ENCODE data around the gene VSIR. TPM values are rescaled to one million over a fixed set of nuclear protein-coding genes. Genes with fewer than 3 reads are reported as not detected.

The VSIR gene
- total RNA-seq, 4 donors from 2014 or later: 34.7 to 83.6 (median 61.6) TPM

GRCh38 chr10:71708301-71708703 is 65.0 kb downstream of the VSIR start:
- TF ChIP-seq, protein P1, sequence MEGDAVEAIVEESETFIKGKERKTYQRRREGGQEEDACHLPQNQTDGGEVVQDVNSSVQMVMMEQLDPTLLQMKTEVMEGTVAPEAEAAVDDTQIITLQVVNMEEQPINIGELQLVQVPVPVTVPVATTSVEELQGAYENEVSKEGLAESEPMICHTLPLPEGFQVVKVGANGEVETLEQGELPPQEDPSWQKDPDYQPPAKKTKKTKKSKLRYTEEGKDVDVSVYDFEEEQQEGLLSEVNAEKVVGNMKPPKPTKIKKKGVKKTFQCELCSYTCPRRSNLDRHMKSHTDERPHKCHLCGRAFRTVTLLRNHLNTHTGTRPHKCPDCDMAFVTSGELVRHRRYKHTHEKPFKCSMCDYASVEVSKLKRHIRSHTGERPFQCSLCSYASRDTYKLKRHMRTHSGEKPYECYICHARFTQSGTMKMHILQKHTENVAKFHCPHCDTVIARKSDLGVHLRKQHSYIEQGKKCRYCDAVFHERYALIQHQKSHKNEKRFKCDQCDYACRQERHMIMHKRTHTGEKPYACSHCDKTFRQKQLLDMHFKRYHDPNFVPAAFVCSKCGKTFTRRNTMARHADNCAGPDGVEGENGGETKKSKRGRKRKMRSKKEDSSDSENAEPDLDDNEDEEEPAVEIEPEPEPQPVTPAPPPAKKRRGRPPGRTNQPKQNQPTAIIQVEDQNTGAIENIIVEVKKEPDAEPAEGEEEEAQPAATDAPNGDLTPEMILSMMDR (IDR thresholded peaks at IDR 0.05): peak in 3 of 4 experiments; percentile 80 to 91 (median 81)
- TF ChIP-seq EP300 (IDR thresholded peaks at IDR 0.05): no peak
- ATAC-seq: no peak
- Histone ChIP-seq H3K36me3 (no peaks in the 10 kb centered on the region), H3K27me3 (no peaks in the 10 kb centered on the region), H3K4me3 (no peak overlapping the region), H3K27ac (no peak overlapping the region), H3K9me3 (no peaks in the 10 kb centered on the region), H3K4me1 (peaks cover 0 to 28% (median 9%) of the 10 kb centered on the region in 3 donors)
- WGBS, 2 donors (ENCODE audit: low coverage in 1 of 2): 0% methylated on average over 1 to 2 of the region's 10 CpGs

GRCh38 chr10:71707240-71707789 is 66.0 kb downstream of the VSIR start:
- ATAC-seq: no peak
- no peak overlapping the region for H3K4me3 ChIP-seq
- no peak for TF ChIP-seq POLR2A (IDR thresholded peaks at IDR 0.05)
- TF ChIP-seq POLR2AphosphoS5 (IDR thresholded peaks at IDR 0.05): no peak
- peaks cover 0 to 18% (median 0%) of the 10 kb centered on the region in 3 donors for H3K4me1 ChIP-seq
- H3K27ac ChIP-seq: no peak overlapping the region
- no peaks in the 10 kb centered on the region for H3K27me3 ChIP-seq
- H3K9me3 ChIP-seq: no peaks in the 10 kb centered on the region
- no peaks in the 10 kb centered on the region for H3K36me3 ChIP-seq
- 92% methylated on average over 2 of the region's 5 CpGs; no CpG with 5 or more reads in 1 of the 2 donors for WGBS, 2 donors (ENCODE audit: low coverage in 1 of 2)

DNA sequence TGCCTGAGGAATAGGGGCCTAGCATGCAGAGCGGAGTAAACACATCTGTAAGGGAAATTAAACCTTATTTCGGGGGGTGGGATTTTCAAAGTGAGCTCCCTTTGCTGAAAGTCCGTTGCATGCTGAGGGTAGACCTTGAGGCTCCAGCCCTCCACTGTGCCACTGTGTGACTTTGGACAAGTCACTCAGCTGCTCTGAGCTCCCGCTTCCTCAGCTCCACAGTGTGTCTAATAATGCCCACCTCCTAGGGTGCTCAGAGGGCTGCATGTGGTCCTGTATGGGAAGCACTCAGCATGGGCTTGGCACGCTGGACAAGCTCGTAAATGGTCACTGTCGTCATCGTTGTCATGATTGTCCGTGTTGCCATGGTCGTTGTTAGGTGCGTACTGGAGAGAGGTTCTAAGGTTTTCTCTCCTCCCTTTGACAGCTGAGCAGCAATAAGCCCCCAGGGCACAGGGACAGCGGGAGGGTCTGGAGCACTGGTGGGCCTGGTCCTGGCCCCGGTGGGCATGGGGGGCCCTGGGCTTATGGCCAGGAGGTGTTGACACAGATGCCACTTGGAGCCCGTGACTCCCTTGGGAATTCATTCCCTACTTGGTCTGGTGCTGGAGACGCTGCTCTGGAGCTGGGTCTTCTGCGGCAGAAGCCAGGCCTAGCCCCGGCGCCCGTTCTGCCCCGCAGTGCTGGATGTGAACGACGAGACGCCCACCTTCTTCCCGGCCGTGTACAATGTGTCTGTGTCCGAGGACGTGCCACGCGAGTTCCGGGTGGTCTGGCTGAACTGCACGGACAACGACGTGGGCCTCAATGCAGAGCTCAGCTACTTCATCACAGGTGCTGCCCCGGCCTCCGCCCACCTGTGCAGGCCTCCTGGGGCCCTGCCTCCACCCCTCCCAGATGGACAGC is 66.9 kb downstream of the VSIR start:
- Histone ChIP-seq H3K4me1 (peaks cover 0 to 15% (median 0%) of the 10 kb centered on the region in 3 donors), H3K9me3 (no peaks in the 10 kb centered on the region), H3K27ac (no peak overlapping the region), H3K27me3 (no peaks in the 10 kb centered on the region), H3K4me3 (no peak overlapping the region), H3K36me3 (no peaks in the 10 kb centered on the region)
- 89 to 91% methylated on average over 7 to 8 of the region's 35 CpGs for WGBS, 2 donors (ENCODE audit: low coverage in 1 of 2)
- TF ChIP-seq POLR2A (IDR thresholded peaks at IDR 0.05) (no peak), POLR2AphosphoS5 (IDR thresholded peaks at IDR 0.05) (no peak), EP300 (IDR thresholded peaks at IDR 0.05) (no peak)
- TF ChIP-seq, protein P1 (IDR thresholded peaks at IDR 0.05): no peak
- no peak for ATAC-seq

DNA sequence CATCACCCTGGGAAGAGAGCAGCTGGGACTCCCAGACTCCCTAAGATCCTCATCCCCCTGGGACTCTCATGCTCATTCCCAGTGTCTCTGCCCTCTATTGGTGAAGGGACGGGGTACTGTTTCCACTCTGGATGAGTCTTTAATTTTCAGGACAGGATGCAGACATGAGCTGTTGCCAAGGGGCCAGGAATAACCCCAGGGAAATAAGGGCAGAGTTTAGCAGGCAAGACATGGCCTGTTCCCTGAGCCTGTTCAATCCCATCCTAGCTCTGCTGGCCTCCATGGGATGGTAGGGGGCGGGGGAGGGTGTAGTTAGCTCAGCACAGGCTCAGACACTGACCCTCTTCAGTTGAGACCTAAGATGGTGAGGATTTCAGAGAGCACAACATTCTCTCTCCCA is 67.7 kb downstream of the VSIR start:
- Histone ChIP-seq H3K9me3 (no peaks in the 10 kb centered on the region), H3K36me3 (no peaks in the 10 kb centered on the region), H3K27ac (no peak overlapping the region), H3K4me1 (peaks cover 0 to 23% (median 0%) of the 10 kb centered on the region in 3 donors), H3K27me3 (no peaks in the 10 kb centered on the region), H3K4me3 (no peak overlapping the region)
- TF ChIP-seq POLR2A (IDR thresholded peaks at IDR 0.05) (no peak), POLR2AphosphoS5 (IDR thresholded peaks at IDR 0.05) (no peak), EP300 (IDR thresholded peaks at IDR 0.05) (no peak)
- TF ChIP-seq, protein P1 (IDR thresholded peaks at IDR 0.05): no peak
- no CpG with 5 or more reads among the region's 2 CpGs for WGBS, 2 donors (ENCODE audit: low coverage in 1 of 2)
- no peak for ATAC-seq

GRCh38 chr10:71704816-71705215 is 68.5 kb downstream of the VSIR start:
- ATAC-seq: no peak
- Histone ChIP-seq H3K4me1 (peaks cover 0 to 27% (median 0%) of the 10 kb centered on the region in 3 donors), H3K9me3 (no peaks in the 10 kb centered on the region), H3K27ac (no peak overlapping the region), H3K27me3 (no peaks in the 10 kb centered on the region), H3K4me3 (no peak overlapping the region), H3K36me3 (no peaks in the 10 kb centered on the region)
- WGBS, 2 donors (ENCODE audit: low coverage in 1 of 2): 100% methylated on average over 4 of the region's 18 CpGs; no CpG with 5 or more reads in 1 of the 2 donors
- TF ChIP-seq, protein P1 (IDR thresholded peaks at IDR 0.05): no peak
- TF ChIP-seq POLR2AphosphoS5 (IDR thresholded peaks at IDR 0.05): no peak
- no peak for TF ChIP-seq EP300 (IDR thresholded peaks at IDR 0.05)
- TF ChIP-seq POLR2A (IDR thresholded peaks at IDR 0.05): no peak
